HG03558 (cell line): ENCODE data around the gene SIGLEC10.
A peak's percentile ranks its signal among the peaks of the same experiment; 100 is the strongest.

Experiments used
- ATAC-seq: cut with Tn5 transposase; IDR thresholded peaks from one replicate; pipeline ENCODE4 v1.9.1; 2021; ENCODE audit warnings: moderate number of reproducible peaks; ENCODE audit not compliant: unreplicated experiment; ENCODE audit errors: extremely low read depth

The SIGLEC10 gene

GRCh38 chr19:51367255-51367564 is 50.2 kb downstream of the SIGLEC10 start:
- no peak for ATAC-seq

GRCh38 chr19:51366389-51367254 is 50.8 kb downstream of the SIGLEC10 start:
- ATAC-seq, result peak; percentile 40

DNA sequence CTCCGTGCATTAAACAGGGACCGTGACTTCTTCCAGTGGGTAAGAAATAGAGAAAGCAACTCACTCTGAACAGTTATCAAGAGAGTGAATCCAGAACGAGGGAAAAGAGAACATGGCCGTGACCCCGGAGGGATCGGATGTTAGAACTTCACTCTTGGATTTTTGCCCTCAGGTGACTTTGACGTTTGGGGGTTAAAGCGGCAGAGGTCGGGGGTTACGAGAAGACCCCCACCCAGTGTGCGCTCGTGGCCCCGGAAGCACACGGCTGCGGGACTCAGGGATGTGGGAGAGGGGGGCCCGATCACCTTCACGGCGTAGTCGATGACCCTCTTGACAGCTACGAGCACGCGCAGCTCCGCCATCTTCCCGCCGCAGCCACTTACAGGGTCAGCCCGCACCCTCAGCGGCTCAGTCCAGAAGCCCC is 51.5 kb downstream of the SIGLEC10 start, which contains the start of gene ETFB:
Gene ETFB, minus strand, starts transcription at position 424 of the 424 bp plus-strand sequence. Its CDS starts 62 bp downstream, at position 362.
- ATAC-seq, result no peak

DNA sequence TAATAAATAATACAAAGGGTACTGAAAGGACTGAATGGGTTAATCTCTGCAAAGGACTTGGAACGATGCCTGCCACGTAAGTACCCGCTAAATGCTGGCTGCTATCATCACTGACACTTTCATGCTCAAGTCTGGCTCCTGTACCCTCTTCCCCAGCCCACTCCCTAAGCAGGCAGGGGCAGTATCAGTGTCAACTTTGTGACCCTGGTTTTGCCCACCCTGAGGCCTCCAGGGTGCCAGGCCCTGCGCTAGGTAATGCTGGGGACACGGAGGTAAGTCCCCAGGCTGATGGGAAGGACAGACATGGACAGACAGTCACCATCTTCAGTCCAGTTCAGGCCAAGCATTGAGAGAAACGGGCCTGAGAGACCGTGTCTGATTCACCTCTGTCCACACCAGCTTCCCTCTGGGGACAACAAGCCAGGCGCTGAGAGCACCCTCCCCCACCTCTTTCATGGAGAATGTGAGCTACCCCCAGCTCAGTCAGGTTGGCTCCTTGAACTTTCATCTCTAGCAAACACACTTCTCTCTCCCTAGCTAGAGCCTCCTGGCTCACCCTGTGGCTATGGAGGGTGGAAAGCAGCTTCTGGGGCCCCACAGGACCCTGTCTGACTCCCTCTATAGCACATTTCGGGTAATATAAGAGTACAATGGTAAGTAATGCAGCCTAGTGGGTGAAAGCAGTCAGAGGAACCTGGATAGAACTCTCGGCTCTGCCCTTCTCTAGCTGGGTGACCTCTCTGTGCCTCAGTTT is 52.1 kb downstream of the SIGLEC10 start:
- ATAC-seq, result no peak

- ATAC-seq, result no peak
Observed at GRCh38 chr19:51364200-51365106, 53.0 kb downstream of the SIGLEC10 start.

DNA sequence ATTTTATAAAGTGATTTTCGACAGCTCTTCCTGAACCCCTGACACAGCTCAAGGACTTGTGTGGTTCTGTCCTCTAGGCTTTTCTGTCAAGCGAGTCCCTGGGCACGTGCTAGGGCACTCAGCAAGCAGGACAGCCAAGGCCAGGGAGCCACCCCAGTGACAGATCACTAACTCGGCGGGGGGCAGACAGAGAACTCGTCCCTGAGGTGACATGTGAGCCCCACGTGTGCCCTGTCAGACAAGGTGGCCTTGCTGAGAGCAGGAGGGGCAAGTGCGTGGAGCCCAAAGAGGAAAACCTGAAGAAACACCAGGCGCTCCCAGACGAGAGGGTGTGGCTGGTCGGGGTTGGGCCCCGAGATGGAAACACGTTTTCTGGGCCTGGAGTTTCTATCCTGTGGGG is 56.2 kb downstream of the SIGLEC10 start:
- no peak for ATAC-seq
